B cell (primary cell): ENCODE data around the gene UBE2G2. TPM values are rescaled to one million over a fixed set of nuclear protein-coding genes. Genes with fewer than 3 reads are reported as not detected.

Experiments used
- ATAC-seq: fragments of 200-7000 bp; cut with Tn5 transposase; one replicate; pipeline ENCODE4 v1.10.0; 2021; ENCODE audit warnings: low read depth, mild to moderate bottlenecking, moderate number of reproducible peaks, moderate library complexity
- CTCF ChIA-PET: fragments of 350-600 bp; sonication (Branson Sonifier 250); formaldehyde crosslinking; loops from one replicate; lab custom pipeline; 2021; ENCODE audit warnings: antibody characterized with exemption, inconsistent platforms; lab: Charles Lee
- POLR2A ChIA-PET: fragments of 350-600 bp; sonication (Branson Sonifier 250); formaldehyde crosslinking; loops from one replicate; lab custom pipeline; 2021; ENCODE audit warnings: antibody characterized with exemption; lab: Charles Lee
- DNase-seq: peaks from one replicate; pipeline ENCODE4 v3.0.0; 2013
- H2AFZ ChIP-seq: 2 replicates; pipeline ENCODE4 v1.6.1; 2012; ENCODE audit warnings: mild to moderate bottlenecking, low read depth, low read length; ENCODE audit not compliant: insufficient read depth, poor library complexity, severe bottlenecking
- H3K27ac ChIP-seq, 2 donors: 1 replicate in 1 of 2; 2 replicates in 1 of 2; pipeline ENCODE4 v1.5.1; 2012 to 2013; ENCODE audit warnings: low read length in 2 of 2, mild to moderate bottlenecking in 2 of 2, moderate library complexity in 1 of 2
- H3K27me3 ChIP-seq, 4 experiments: fragments of 200-600 bp in 1 of 4; sonication (generic) in 1 of 4; replicated peaks in 1 of 4; 1 replicate in 2 of 4; 2 replicates in 2 of 4; pipeline versions ENCODE4 v1.6.1 to v1.7.0; 2013 to 2016; ENCODE audit warnings: low read length in 3 of 4, mild to moderate bottlenecking in 2 of 4, mixed read lengths in 1 of 4, moderate library complexity in 1 of 4; ENCODE audit not compliant: insufficient read depth in 4 of 4, control insufficient read depth in 3 of 4; ENCODE audit errors: control extremely low read depth in 1 of 4
- H3K36me3 ChIP-seq, 2 experiments: replicated peaks in 1 of 2; 1 replicate in 1 of 2; 2 replicates in 1 of 2; pipeline versions ENCODE4 v1.6.1 to v1.7.1; 2013; ENCODE audit warnings: low read length in 1 of 2; ENCODE audit not compliant: insufficient read depth in 2 of 2, control insufficient read depth in 1 of 2; ENCODE audit errors: control extremely low read depth in 1 of 2, extremely low read depth in 1 of 2
- H3K4me1 ChIP-seq, 2 donors: fragments of 200-600 bp in 1 of 2; sonication (generic) in 1 of 2; 1 replicate in 1 of 2; 2 replicates in 1 of 2; pipeline versions ENCODE4 v1.5.1 to v1.6.1; 2013 to 2017; ENCODE audit warnings: low read length in 2 of 2; ENCODE audit not compliant: control insufficient read depth in 2 of 2, insufficient read depth in 2 of 2
- H3K4me2 ChIP-seq: replicated peaks from 2 replicates; pipeline ENCODE3; 2012; ENCODE audit warnings: mild to moderate bottlenecking, low read depth, low read length; ENCODE audit not compliant: poor library complexity, severe bottlenecking
- H3K4me3 ChIP-seq, 5 experiments: fragments of 200-600 bp in 1 of 5; sonication (generic) in 1 of 5; 1 replicate in 3 of 5; 2 replicates in 2 of 5; pipeline versions ENCODE4 v1.5.1 to v1.7.0; 2011 to 2016; ENCODE audit warnings: low read length in 4 of 5, mild to moderate bottlenecking in 4 of 5, low read depth in 2 of 5, control low read depth in 1 of 5, moderate library complexity in 1 of 5; ENCODE audit not compliant: insufficient read depth in 1 of 5; ENCODE audit errors: control extremely low read depth in 1 of 5, extremely low read depth in 1 of 5
- H3K79me2 ChIP-seq: fragments of 200-600 bp; sonication (generic); one replicate; pipeline ENCODE4 v1.6.0; 2016; ENCODE audit warnings: low read length; ENCODE audit not compliant: control insufficient read depth, insufficient read depth
- H3K9ac ChIP-seq: fragments of 200-600 bp; sonication (generic); 2 replicates; pipeline ENCODE4 v1.6.1; 2017; ENCODE audit warnings: mild to moderate bottlenecking, low read length, moderate library complexity
- H3K9me3 ChIP-seq, 3 donors: one replicate each; pipeline versions ENCODE4 v1.6.1 to v1.7.1; 2013; ENCODE audit warnings: low read length in 2 of 3; ENCODE audit not compliant: control insufficient read depth in 2 of 3, insufficient read depth in 1 of 3; ENCODE audit errors: control extremely low read depth in 1 of 3
- H4K20me1 ChIP-seq: 2 replicates; pipeline ENCODE4 v1.6.0; 2012; ENCODE audit warnings: mild to moderate bottlenecking, low read length; ENCODE audit not compliant: insufficient read depth, control insufficient read depth, poor library complexity, severe bottlenecking
- H3K27ac Mint-ChIP-seq: one replicate; pipeline ENCODE4 v1.8.0; 2021; ENCODE audit warnings: mixed read lengths
- H3K27me3 Mint-ChIP-seq: one replicate; pipeline ENCODE4 v1.8.0; 2021; ENCODE audit warnings: mixed read lengths
- H3K4me1 Mint-ChIP-seq: one replicate; pipeline ENCODE4 v1.8.0; 2021; ENCODE audit warnings: mixed read lengths
- H3K4me3 Mint-ChIP-seq: one replicate; pipeline ENCODE4 v1.8.0; 2021; ENCODE audit warnings: mixed read lengths
- H3K9me3 Mint-ChIP-seq: one replicate; pipeline ENCODE4 v1.8.0; 2022; ENCODE audit warnings: mixed read lengths; ENCODE audit not compliant: insufficient read depth
- EZH2 ChIP-seq: IDR thresholded peaks from 2 replicates; pipeline ENCODE4 v1.6.1; 2012; ENCODE audit warnings: borderline replicate concordance, low read depth, mild to moderate bottlenecking, moderate library complexity, low read length; ENCODE audit not compliant: insufficient read depth, poor library complexity, severe bottlenecking
- WGBS: methylation state at CpG from one replicate; pipeline ENCODE4 v1.1.5; 2013; ENCODE audit warnings: missing lambda C conversion rate; ENCODE audit not compliant: insufficient coverage; 5-methylcytosine and 5-hydroxymethylcytosine counted together
- intact Hi-C: fragments of 100-400 bp; cut with micrococcal nuclease; formaldehyde crosslinking; loops from one replicate; pipeline ENCODE4 v1.10.0; 2022
- polyA plus RNA-seq: library from polyadenylated mRNA; depleted of rRNA; stranded (reverse); fragments of >200 nt; gene quantifications from 2 replicates; pipeline ENCODE4 v1.2.3, GENCODE V29; 2012
- total RNA-seq, 2 donors: library from RNA; stranded (reverse); fragments of 120-200 nt in 1 of 2; gene quantifications; 1 replicate in 1 of 2; 2 replicates in 1 of 2; pipeline versions ENCODE4 v1.2.3 to v1.2.4, GENCODE V29; 2013 to 2022
- TF ChIP-seq, protein P1 (sequence below): fragments of 200-600 bp; IDR thresholded peaks from one replicate; pipeline ENCODE4 v1.8.0; 2022; ENCODE audit warnings: antibody characterized with exemption, mild to moderate bottlenecking

UBE2G2 gene
- total and polyA plus RNA-seq, 2 donors (not counting 1 experiment from before 2014, with no cell fraction given), result 96.4 to 109 TPM

- H3K9me3 Mint-ChIP-seq, result no peaks in the 10 kb centered on the region
- Histone ChIP-seq H3K9me3 (peaks cover 0 to 9% (median 0%) of the 10 kb centered on the region in 3 donors), H4K20me1 (no peaks in the 10 kb centered on the region), H3K79me2 (no peaks in the 10 kb centered on the region), H3K27me3 (no peaks in the 10 kb centered on the region), H3K9ac (no peak overlapping the region), H3K4me2 (no peak overlapping the region), H3K27ac (no peak overlapping the region), H3K4me1 (peaks cover 0 to 5% of the 10 kb centered on the region in 2 donors), H3K4me3 (no peak overlapping the region), H2AFZ (no peak overlapping the region), H3K36me3 (no peaks in the 10 kb centered on the region)
- H3K27ac Mint-ChIP-seq, result no peak overlapping the region
- no peak overlapping the region for H3K4me3 Mint-ChIP-seq
- DNase-seq (no peak), ATAC-seq (no peak)
- no peak for TF ChIP-seq EZH2
- TF ChIP-seq, protein P1, sequence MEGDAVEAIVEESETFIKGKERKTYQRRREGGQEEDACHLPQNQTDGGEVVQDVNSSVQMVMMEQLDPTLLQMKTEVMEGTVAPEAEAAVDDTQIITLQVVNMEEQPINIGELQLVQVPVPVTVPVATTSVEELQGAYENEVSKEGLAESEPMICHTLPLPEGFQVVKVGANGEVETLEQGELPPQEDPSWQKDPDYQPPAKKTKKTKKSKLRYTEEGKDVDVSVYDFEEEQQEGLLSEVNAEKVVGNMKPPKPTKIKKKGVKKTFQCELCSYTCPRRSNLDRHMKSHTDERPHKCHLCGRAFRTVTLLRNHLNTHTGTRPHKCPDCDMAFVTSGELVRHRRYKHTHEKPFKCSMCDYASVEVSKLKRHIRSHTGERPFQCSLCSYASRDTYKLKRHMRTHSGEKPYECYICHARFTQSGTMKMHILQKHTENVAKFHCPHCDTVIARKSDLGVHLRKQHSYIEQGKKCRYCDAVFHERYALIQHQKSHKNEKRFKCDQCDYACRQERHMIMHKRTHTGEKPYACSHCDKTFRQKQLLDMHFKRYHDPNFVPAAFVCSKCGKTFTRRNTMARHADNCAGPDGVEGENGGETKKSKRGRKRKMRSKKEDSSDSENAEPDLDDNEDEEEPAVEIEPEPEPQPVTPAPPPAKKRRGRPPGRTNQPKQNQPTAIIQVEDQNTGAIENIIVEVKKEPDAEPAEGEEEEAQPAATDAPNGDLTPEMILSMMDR, result no peak
- peaks cover 5% of the 10 kb centered on the region for H3K4me1 Mint-ChIP-seq
- H3K27me3 Mint-ChIP-seq, result no peaks in the 10 kb centered on the region
- 91% methylated on average over 19 of the region's 24 CpGs for WGBS
- ChIA-PET CTCF (interaction anchor here (0.5 kb wide), 1 partner anchor 484 kb away, joined by 4 read pairs; no protein-coding TSS in a partner anchor), POLR2A (no interaction called here)
- intact Hi-C loops, result no loop called here
Observed at GRCh38 chr21:44762221-44763049, 39.2 kb downstream of the UBE2G2 start.

- no peak overlapping the region for H3K4me2 ChIP-seq
- peaks cover 0 to 9% (median 0%) of the 10 kb centered on the region in 3 donors for H3K9me3 ChIP-seq
- H3K36me3 ChIP-seq, result no peaks in the 10 kb centered on the region
- no peak overlapping the region for H3K4me3 ChIP-seq
- Mint-ChIP-seq H3K27me3 (no peaks in the 10 kb centered on the region), H3K4me1 (peaks cover 5% of the 10 kb centered on the region), H3K9me3 (no peaks in the 10 kb centered on the region), H3K27ac (no peak overlapping the region), H3K4me3 (no peak overlapping the region)
- H2AFZ ChIP-seq, result no peak overlapping the region
- DNase-seq, result no peak
- CTCF ChIA-PET, result interaction anchor here (0.5 kb wide), 1 partner anchor 484 kb away, joined by 4 read pairs; no protein-coding TSS in a partner anchor
- H4K20me1 ChIP-seq, result no peaks in the 10 kb centered on the region
- no peak overlapping the region for H3K9ac ChIP-seq
- no peak for ATAC-seq
- POLR2A ChIA-PET, result no interaction called here
- WGBS, result 90% methylated on average over 11 of the region's 14 CpGs
- H3K79me2 ChIP-seq, result no peaks in the 10 kb centered on the region
- TF ChIP-seq EZH2, result no peak
- TF ChIP-seq, protein P1, result no peak
- intact Hi-C loops, result no loop called here
- peaks cover 0 to 5% of the 10 kb centered on the region in 2 donors for H3K4me1 ChIP-seq
- H3K27ac ChIP-seq, result no peak overlapping the region
- no peaks in the 10 kb centered on the region for H3K27me3 ChIP-seq
Observed at GRCh38 chr21:44761747-44762208, 39.8 kb downstream of the UBE2G2 start.
